GM18499 (cell line): ENCODE data around the gene PRAMEF9.
"Not testable (repeated sequence)": the region's sequence is repeated elsewhere in the genome, so short reads cannot be mapped to it uniquely, and the experiment has no call there.

Experiments
- ATAC-seq: cut with Tn5 transposase; IDR thresholded peaks from one replicate; pipeline ENCODE4 v1.9.1; 2021; ENCODE audit warnings: moderate number of reproducible peaks; ENCODE audit not compliant: insufficient read depth, unreplicated experiment

Gene PRAMEF9

GRCh38 chr1:13171548-13171947 lies at the start of gene PRAMEF9:
Gene PRAMEF9, plus strand, starts transcription at chr1:13171848. Its CDS starts 3,433 bp downstream, at chr1:13175281.
- ATAC-seq, result not testable (repeated sequence)

- not testable (repeated sequence) for ATAC-seq
Measured at GRCh38 chr1:13155909-13156308, 15.7 kb upstream of the PRAMEF9 start, which contains the start of gene PRAMEF26. Gene PRAMEF26, minus strand, starts transcription at chr1:13156009. Its CDS starts 2,914 bp downstream, at chr1:13153095.

GRCh38 chr1:13165531-13165930 lies 6.1 kb upstream of the PRAMEF9 start, which contains the start of gene HNRNPCL4:
Gene HNRNPCL4, minus strand, starts transcription at chr1:13165631. Its CDS starts 164 bp downstream, at chr1:13165467.
- not testable (repeated sequence) for ATAC-seq

GRCh38 chr1:13201309-13201708 lies 29.7 kb downstream of the PRAMEF9 start, which contains the start of gene PRAMEF13:
Gene PRAMEF13, minus strand, starts transcription at chr1:13201409. Its CDS starts 1,820 bp downstream, at chr1:13199589.
- not testable (repeated sequence) for ATAC-seq

GRCh38 chr1:13208712-13209111 lies 37.1 kb downstream of the PRAMEF9 start:
- not testable (repeated sequence) for ATAC-seq

- not testable (repeated sequence) for ATAC-seq
Measured at GRCh38 chr1:13216619-13217018, 45.0 kb downstream of the PRAMEF9 start.

GRCh38 chr1:13219203-13219602 lies 47.6 kb downstream of the PRAMEF9 start:
- not testable (repeated sequence) for ATAC-seq

GRCh38 chr1:13222788-13223187 lies 51.1 kb downstream of the PRAMEF9 start:
- not testable (repeated sequence) for ATAC-seq

GRCh38 chr1:13224480-13225060 lies 52.9 kb downstream of the PRAMEF9 start:
- ATAC-seq, result no peak

- ATAC-seq, result not testable (repeated sequence)
Measured at GRCh38 chr1:13225675-13226204, 54.1 kb downstream of the PRAMEF9 start, which contains the start of gene PRAMEF18. Gene PRAMEF18, minus strand, starts transcription at chr1:13226154. Its CDS starts 48 bp downstream, at chr1:13226106.

GRCh38 chr1:13227271-13228055 lies 55.8 kb downstream of the PRAMEF9 start:
- not testable (repeated sequence) for ATAC-seq

- no peak for ATAC-seq
Measured at GRCh38 chr1:13228343-13228781, 56.7 kb downstream of the PRAMEF9 start.
